AG10803 (cell line): ENCODE measurements around the gene PRKAR2A.
"Not testable (repeated sequence)": the region's sequence is repeated elsewhere in the genome, so short reads cannot be mapped to it uniquely, and the experiment has no call there.

Experiments used
- DNase-seq: peaks from one replicate; pipeline ENCODE4 v3.0.0; 2010; ENCODE audit warnings: low read depth
- H3K4me3 ChIP-seq: 2 replicates; pipeline ENCODE4 v1.5.1; 2011; ENCODE audit warnings: mild to moderate bottlenecking, low read length, control low read depth
- CTCF ChIP-seq: conservative IDR thresholded peaks from 2 replicates; pipeline ENCODE4 v1.5.1; 2011; ENCODE audit warnings: mild to moderate bottlenecking, low read length, control low read depth, inconsistent platforms

PRKAR2A gene

GRCh38 chr3:48748754-48749153 lies 98.9 kb downstream of the PRKAR2A start:
- no peak for TF ChIP-seq CTCF
- no peak overlapping the region for H3K4me3 ChIP-seq
- DNase-seq = no peak

GRCh38 chr3:48747706-48748105 lies 100.0 kb downstream of the PRKAR2A start:
- H3K4me3 ChIP-seq = no peak overlapping the region
- TF ChIP-seq CTCF = no peak
- no peak for DNase-seq

- TF ChIP-seq CTCF = no peak
- DNase-seq = no peak
- H3K4me3 ChIP-seq = no peak overlapping the region
These were observed 100.6 kb downstream of the PRKAR2A start for GRCh38 chr3:48747015-48747615.

GRCh38 chr3:48743773-48744172 lies 103.9 kb downstream of the PRKAR2A start:
- no peak overlapping the region for H3K4me3 ChIP-seq

GRCh38 chr3:48741226-48741625 lies 106.4 kb downstream of the PRKAR2A start:
- DNase-seq = not testable (repeated sequence)

More at GRCh38 chr3:48743773-48744172, 103.9 kb downstream of the PRKAR2A start:
- DNase-seq = no peak
- TF ChIP-seq CTCF = no peak

GRCh38 chr3:48739955-48740823 lies 107.5 kb downstream of the PRKAR2A start:
- no peak overlapping the region for H3K4me3 ChIP-seq
- peak; percentile 73 for DNase-seq
- TF ChIP-seq CTCF = peak; percentile 73

More at GRCh38 chr3:48741226-48741625, 106.4 kb downstream of the PRKAR2A start:
- H3K4me3 ChIP-seq = not testable (repeated sequence)

- no peak overlapping the region for H3K4me3 ChIP-seq
- TF ChIP-seq CTCF = no peak
- no peak for DNase-seq
These were observed 108.1 kb downstream of the PRKAR2A start for GRCh38 chr3:48739617-48739954.
